Aorta (tissue), 5 donors: ENCODE measurements around the gene EVX2. TPM values are rescaled to one million over a fixed set of nuclear protein-coding genes. Genes with fewer than 3 reads are reported as not detected.
A peak's percentile ranks its signal among the peaks of the same experiment; 100 is the strongest.

Source experiments
- ATAC-seq: fragments of 200-7000 bp; cut with Tn5 transposase; one replicate; pipeline ENCODE4 v1.9.1; 2022; ENCODE audit warnings: moderate library complexity; ENCODE audit not compliant: low FRiP score
- DNase-seq, 2 donors: peaks; one replicate each; pipeline ENCODE4 v3.0.0-alpha.2; 2020
- H3K27ac ChIP-seq, 2 donors: one replicate each; pipeline ENCODE4 v1.5.1; 2013; ENCODE audit warnings: low read length in 2 of 2, mild to moderate bottlenecking in 2 of 2, moderate library complexity in 2 of 2, control low read depth in 1 of 2, inconsistent platforms in 1 of 2, low read depth in 1 of 2
- H3K27me3 ChIP-seq, 2 donors: one replicate each; pipeline ENCODE4 v1.6.1; 2013; ENCODE audit warnings: control low read depth in 1 of 2, low read length in 1 of 2, mild to moderate bottlenecking in 1 of 2, moderate library complexity in 1 of 2; ENCODE audit not compliant: insufficient read depth in 2 of 2, control insufficient read depth in 1 of 2
- H3K36me3 ChIP-seq, 2 donors: one replicate each; pipeline ENCODE4 v1.6.1; 2013; ENCODE audit warnings: control low read depth in 1 of 2, low read length in 1 of 2, mild to moderate bottlenecking in 1 of 2; ENCODE audit not compliant: insufficient read depth in 2 of 2, control insufficient read depth in 1 of 2
- H3K4me1 ChIP-seq, 2 donors: one replicate each; pipeline ENCODE4 v1.6.1; 2013; ENCODE audit warnings: low read length in 2 of 2, control low read depth in 1 of 2, mild to moderate bottlenecking in 1 of 2, moderate library complexity in 1 of 2; ENCODE audit not compliant: insufficient read depth in 2 of 2, control insufficient read depth in 1 of 2
- H3K4me3 ChIP-seq, 2 donors: one replicate each; pipeline ENCODE4 v1.5.1; 2013; ENCODE audit warnings: low read length in 2 of 2, control low read depth in 1 of 2, mild to moderate bottlenecking in 1 of 2
- H3K9me3 ChIP-seq: one replicate; pipeline ENCODE4 v1.6.1; 2013; ENCODE audit warnings: mild to moderate bottlenecking, low read length; ENCODE audit not compliant: control insufficient read depth
- WGBS, 2 donors: extraction: QIAGEN DNeasy Blood & Tissue Kit; methylation state at CpG; one replicate each; pipeline ENCODE4 v1.1.7; 2013; 5-methylcytosine and 5-hydroxymethylcytosine counted together
- intact Hi-C, 2 donors: fragments of 100-400 bp; cut with DNase I; formaldehyde crosslinking; loops; one replicate each; pipeline versions ENCODE4 v1.14.2 to v1.15.0; 2022
- polyA plus RNA-seq, 2 donors: library from polyadenylated mRNA; stranded (reverse); fragments of 200-250 nt; gene quantifications; one replicate each; pipeline ENCODE4 v1.2.3, GENCODE V29; 2013
- total RNA-seq, 2 donors: library from RNA; stranded (reverse); fragmentation: NEBNext Ultra II Directional; extraction: Animal tissue kit (Norgen Biotek cat#: 25700); gene quantifications; one replicate each; pipeline ENCODE4 v1.2.1, GENCODE V29; 2021
- donor health status: healthy with polysubstance abuse.
- donor health status: Bipolar disorder and iron deficiency.
- donor health status: DM: no; HTN: no; CAD: no.
- donor health status: DM: no; HTN: no; CAD: no.
- donor health status: DM: yes; HTN: yes; CAD: no.

EVX2 gene
- total and polyA plus RNA-seq, 4 donors: not detected

- no peak for DNase-seq
- no peaks in the 10 kb centered on the region for H3K27me3 ChIP-seq
- no peaks in the 10 kb centered on the region for H3K9me3 ChIP-seq
- H3K4me1 ChIP-seq: no peaks in the 10 kb centered on the region
- 18 to 22% methylated on average over 8 of the region's 8 CpGs for WGBS, 2 donors
- peak overlapping the region in 1 of 2 donors; percentile 14 for H3K4me3 ChIP-seq
- H3K36me3 ChIP-seq: no peaks in the 10 kb centered on the region
- no peak overlapping the region for H3K27ac ChIP-seq
- no peak for ATAC-seq
- intact Hi-C loops: loop anchor here in 1 of 2 donors (10.0 kb wide), 1 partner anchor 909 kb away; the partner anchor contains the start of gene ATP5MC3
These were observed 10.1 kb upstream of the EVX2 start for GRCh38 chr2:176093898-176094249.

GRCh38 chr2:176093145-176093897 is 9.6 kb upstream of the EVX2 start:
- Histone ChIP-seq H3K27ac (no peak overlapping the region), H3K4me3 (peak overlapping the region in 1 of 2 donors; percentile 14), H3K4me1 (no peaks in the 10 kb centered on the region), H3K27me3 (no peaks in the 10 kb centered on the region), H3K9me3 (no peaks in the 10 kb centered on the region), H3K36me3 (no peaks in the 10 kb centered on the region)
- WGBS, 2 donors: 5% methylated on average over 53 of the region's 53 CpGs
- DNase-seq (peak in 1 of 2 donors; percentile 44), ATAC-seq (no peak)
- intact Hi-C loops: loop anchor here in 1 of 2 donors (10.0 kb wide), 1 partner anchor 909 kb away; the partner anchor contains the start of gene ATP5MC3

- Histone ChIP-seq H3K9me3 (no peaks in the 10 kb centered on the region), H3K27ac (no peak within 1 kb of the TSS), H3K36me3 (no peaks in the 10 kb centered on the region), H3K27me3 (no peaks in the 10 kb centered on the region), H3K4me3 (peak within 1 kb of the TSS in 1 of 2 donors; percentile 22), H3K4me1 (no peaks in the 10 kb centered on the region)
- intact Hi-C loops: loop anchor here in 1 of 2 donors (10.0 kb wide), 1 partner anchor 908 kb away; the partner anchor contains the start of gene ATP5MC3
- no peak for ATAC-seq
- 4 to 5% methylated on average over 45 to 95 of the region's 95 CpGs for WGBS, 2 donors
- peak in 1 of 2 donors; percentile 49 for DNase-seq
These were observed 8.7 kb upstream of the EVX2 start, which contains the start of gene HOXD13 for GRCh38 chr2:176092270-176093144. Gene HOXD13, plus strand, starts transcription at chr2:176092721. Its CDS starts 170 bp downstream, at chr2:176092891.

GRCh38 chr2:176091329-176092258 is 7.8 kb upstream of the EVX2 start:
- no peaks in the 10 kb centered on the region for H3K4me1 ChIP-seq
- WGBS, 2 donors: 15 to 18% methylated on average over 28 to 31 of the region's 31 CpGs

GRCh38 chr2:176090862-176091261 is 7.1 kb upstream of the EVX2 start:
- intact Hi-C loops: loop anchor here in 1 of 2 donors (10.0 kb wide), 1 partner anchor 906 kb away; the partner anchor contains the start of gene ATP5MC3
- WGBS, 2 donors: 47 to 52% methylated on average over 5 of the region's 5 CpGs
- Histone ChIP-seq H3K36me3 (no peaks in the 10 kb centered on the region), H3K27me3 (no peaks in the 10 kb centered on the region), H3K4me3 (no peak overlapping the region), H3K9me3 (no peaks in the 10 kb centered on the region), H3K27ac (no peak overlapping the region), H3K4me1 (no peaks in the 10 kb centered on the region)
- DNase-seq (no peak), ATAC-seq (no peak)

More at GRCh38 chr2:176091329-176092258, 7.8 kb upstream of the EVX2 start:
- intact Hi-C loops: loop anchor here in 1 of 2 donors (10.0 kb wide), 1 partner anchor 907 kb away; the partner anchor contains the start of gene ATP5MC3
- ATAC-seq: no peak
- DNase-seq: peak in 1 of 2 donors; percentile 19
- Histone ChIP-seq H3K9me3 (no peaks in the 10 kb centered on the region), H3K27ac (no peak overlapping the region), H3K4me3 (no peak overlapping the region), H3K36me3 (no peaks in the 10 kb centered on the region), H3K27me3 (no peaks in the 10 kb centered on the region)

- Histone ChIP-seq H3K27ac (no peak overlapping the region), H3K27me3 (no peaks in the 10 kb centered on the region), H3K4me3 (no peak overlapping the region), H3K36me3 (no peaks in the 10 kb centered on the region), H3K9me3 (no peaks in the 10 kb centered on the region), H3K4me1 (no peaks in the 10 kb centered on the region)
- DNase-seq: no peak
- intact Hi-C loops: loop anchor here (2.0 to 10.0 kb wide), 5 partner anchors 399 to 1755 kb away; partner anchors contain the start of genes ATP5MC3 (in 1 of the 2) and SP9 (in 1 of the 2)
- no peak for ATAC-seq
These were observed 6.2 kb upstream of the EVX2 start for GRCh38 chr2:176089843-176090395.

- Histone ChIP-seq H3K4me1 (no peaks in the 10 kb centered on the region), H3K27ac (no peak overlapping the region), H3K27me3 (no peaks in the 10 kb centered on the region), H3K36me3 (no peaks in the 10 kb centered on the region), H3K4me3 (no peak overlapping the region), H3K9me3 (no peaks in the 10 kb centered on the region)
- 14 to 16% methylated on average over 6 of the region's 6 CpGs for WGBS, 2 donors
- ATAC-seq: no peak
- intact Hi-C loops: loop anchor here (2.0 to 10.0 kb wide), 4 partner anchors 398 to 1754 kb away; partner anchors contain the start of gene SP9 (in 1 of the 2)
- no peak for DNase-seq
These were observed 5.4 kb upstream of the EVX2 start for GRCh38 chr2:176088937-176089842.
